Measurements from ENCODE around the gene SLC12A1. TPM values are rescaled to one million over a fixed set of nuclear protein-coding genes. Genes with fewer than 3 reads are reported as not detected.

The SLC12A1 gene
- total RNA-seq, 4 donors from 2014 or later, result not detected

GRCh38 chr15:48233246-48233645 is 27.1 kb downstream of the SLC12A1 start:
- intact Hi-C loops (cut with DNase I), result no loop called here
- H3K27ac ChIP-seq, result no peak overlapping the region
- no peaks in the 10 kb centered on the region for H3K4me1 ChIP-seq
- no peaks in the 10 kb centered on the region for H3K36me3 ChIP-seq
- no peak overlapping the region for H3K4me3 ChIP-seq
- no peaks in the 10 kb centered on the region for H3K9me3 ChIP-seq
- H3K27me3 ChIP-seq, result no peaks in the 10 kb centered on the region
- DNase-seq, result no peak
- no peak for TF ChIP-seq POLR2A (IDR thresholded peaks at IDR 0.05)
- TF ChIP-seq CTCF (IDR thresholded peaks at IDR 0.05), result no peak

- TF ChIP-seq POLR2A (IDR thresholded peaks at IDR 0.05), result no peak
- no peak for TF ChIP-seq CTCF (IDR thresholded peaks at IDR 0.05)
- Histone ChIP-seq H3K27me3 (peaks cover 0 to 4% (median 0%) of the 10 kb centered on the region in 4 donors), H3K4me3 (no peak overlapping the region), H3K27ac (no peak overlapping the region), H3K4me1 (no peaks in the 10 kb centered on the region), H3K36me3 (no peaks in the 10 kb centered on the region), H3K9me3 (no peaks in the 10 kb centered on the region)
- no peak for DNase-seq
- intact Hi-C loops (cut with DNase I), result no loop called here
- WGBS, 2 donors, result 79 to 84% methylated on average over 4 of the region's 4 CpGs
Observed at GRCh38 chr15:48239334-48239733, 33.2 kb downstream of the SLC12A1 start.

GRCh38 chr15:48242015-48242414 is 35.9 kb downstream of the SLC12A1 start:
- H3K36me3 ChIP-seq, result no peaks in the 10 kb centered on the region
- peaks cover 0 to 4% (median 0%) of the 10 kb centered on the region in 4 donors for H3K27me3 ChIP-seq
- no peak overlapping the region for H3K4me3 ChIP-seq
- no peak for TF ChIP-seq CTCF (IDR thresholded peaks at IDR 0.05)
- TF ChIP-seq POLR2A (IDR thresholded peaks at IDR 0.05), result no peak
- H3K9me3 ChIP-seq, result no peaks in the 10 kb centered on the region
- intact Hi-C loops (cut with DNase I), result no loop called here
- H3K27ac ChIP-seq, result no peak overlapping the region
- DNase-seq, result no peak
- no peaks in the 10 kb centered on the region for H3K4me1 ChIP-seq

GRCh38 chr15:48242535-48242934 is 36.4 kb downstream of the SLC12A1 start:
- no peaks in the 10 kb centered on the region for H3K9me3 ChIP-seq
- no peak overlapping the region for H3K4me3 ChIP-seq
- peaks cover 0 to 4% (median 0%) of the 10 kb centered on the region in 4 donors for H3K27me3 ChIP-seq
- intact Hi-C loops (cut with DNase I), result no loop called here
- no peak for DNase-seq
- WGBS, 2 donors, result 79 to 91% methylated on average over 4 of the region's 4 CpGs
- no peaks in the 10 kb centered on the region for H3K36me3 ChIP-seq
- H3K4me1 ChIP-seq, result no peaks in the 10 kb centered on the region
- no peak overlapping the region for H3K27ac ChIP-seq
- no peak for TF ChIP-seq POLR2A (IDR thresholded peaks at IDR 0.05)
- no peak for TF ChIP-seq CTCF (IDR thresholded peaks at IDR 0.05)

- DNase-seq, result no peak
- H3K27me3 ChIP-seq, result peaks cover 0 to 15% (median 0%) of the 10 kb centered on the region in 4 donors
- H3K27ac ChIP-seq, result no peak overlapping the region
- 14 to 54% methylated on average over 1 of the region's 1 CpG for whole genome bisulfite sequencing, 2 donors
- H3K36me3 ChIP-seq, result no peaks in the 10 kb centered on the region
- no peaks in the 10 kb centered on the region for H3K4me1 ChIP-seq
- no peaks in the 10 kb centered on the region for H3K9me3 ChIP-seq
- TF ChIP-seq CTCF (IDR thresholded peaks at IDR 0.05), result no peak
- TF ChIP-seq POLR2A (IDR thresholded peaks at IDR 0.05), result no peak
- intact Hi-C loops (cut with DNase I), result loop anchor here (5.0 kb wide), 1 partner anchor 1048 kb away; no protein-coding TSS in a partner anchor
- H3K4me3 ChIP-seq, result no peak overlapping the region
Observed at GRCh38 chr15:48244921-48245320, 38.8 kb downstream of the SLC12A1 start.
